ENCODE results near the gene PPRC1.
A peak's percentile ranks its signal among the peaks of the same experiment; 100 is the strongest.

The PPRC1 gene

DNA sequence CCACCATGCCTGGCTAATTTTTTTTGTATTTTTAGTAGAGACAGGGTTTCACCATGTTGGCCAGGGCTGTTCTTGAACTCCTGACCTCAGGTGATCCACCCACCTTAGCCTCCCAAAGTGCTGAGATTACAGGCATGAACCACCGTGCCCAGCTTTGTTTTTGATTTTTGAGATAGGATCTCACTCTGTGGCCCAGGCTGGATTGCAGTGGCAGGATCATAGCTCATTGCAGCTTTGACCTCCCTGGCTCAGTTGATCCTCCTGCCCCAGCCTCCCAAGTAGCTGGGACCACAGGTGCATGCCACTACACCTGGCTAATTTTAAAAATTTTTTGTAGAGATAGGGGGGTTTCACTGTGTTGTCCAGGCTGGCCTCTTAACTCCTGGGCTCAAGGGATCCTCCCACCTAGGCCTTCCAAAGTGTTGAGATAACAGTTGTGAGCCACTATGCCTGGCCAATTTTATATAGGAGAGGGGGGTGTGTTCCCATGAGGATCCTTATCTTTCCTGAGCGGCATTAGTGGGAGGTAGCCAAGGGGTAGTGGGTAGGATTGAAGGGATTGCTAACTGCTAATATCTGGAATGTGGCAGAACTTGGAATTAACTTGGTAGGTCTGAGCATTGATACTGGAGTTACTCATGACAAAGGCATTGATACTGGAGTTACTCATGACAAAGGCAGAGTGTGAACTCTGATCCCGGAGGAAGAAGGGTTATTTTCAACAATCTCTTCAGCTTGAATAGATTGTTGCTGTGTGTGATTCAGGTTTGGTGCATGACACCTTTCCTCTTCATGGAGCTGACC is 18.3 kb downstream of the PPRC1 start:
- no peak for DNase-seq

DNA sequence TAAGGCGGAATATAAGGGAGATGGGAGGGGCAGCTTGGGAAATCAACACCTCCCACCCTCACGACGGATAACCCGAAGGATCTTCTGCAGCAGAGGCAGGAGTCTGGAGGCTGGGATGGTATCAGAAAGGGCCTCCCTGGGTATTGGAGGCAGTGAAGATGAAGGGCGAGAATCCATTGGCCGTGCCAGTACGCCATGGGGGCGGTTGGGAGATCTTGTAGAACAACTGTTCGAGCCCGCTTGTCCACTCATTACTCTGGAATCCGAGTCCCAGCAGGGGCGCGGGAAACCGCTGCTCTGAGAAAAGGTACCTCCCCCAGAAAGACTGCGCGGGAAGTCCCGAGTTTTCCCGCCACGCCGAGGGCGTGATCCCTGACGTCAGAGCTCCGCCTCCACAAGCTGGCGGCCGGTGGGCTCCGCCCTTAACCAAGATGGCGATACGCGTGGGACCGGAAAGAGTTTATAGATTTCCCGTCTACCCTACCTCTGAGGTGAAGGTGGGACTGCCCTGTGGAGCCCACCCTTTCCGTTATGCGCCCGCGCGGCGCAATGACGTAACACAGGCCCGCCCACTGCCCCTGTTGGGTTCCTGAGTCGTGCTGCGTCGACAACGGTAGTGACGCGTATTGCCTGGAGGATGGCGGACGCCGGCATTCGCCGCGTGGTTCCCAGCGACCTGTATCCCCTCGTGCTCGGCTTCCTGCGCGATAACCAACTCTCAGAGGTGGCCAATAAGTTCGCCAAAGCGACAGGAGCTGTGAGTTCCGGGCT is 19.1 kb downstream of the PPRC1 start, which contains the start of gene NOLC1:
Gene NOLC1, plus strand, starts transcription at position 616 of the 771 bp plus-strand sequence. Its CDS starts 22 bp downstream, at position 638.
- peak; percentile 100 for DNase-seq

DNA sequence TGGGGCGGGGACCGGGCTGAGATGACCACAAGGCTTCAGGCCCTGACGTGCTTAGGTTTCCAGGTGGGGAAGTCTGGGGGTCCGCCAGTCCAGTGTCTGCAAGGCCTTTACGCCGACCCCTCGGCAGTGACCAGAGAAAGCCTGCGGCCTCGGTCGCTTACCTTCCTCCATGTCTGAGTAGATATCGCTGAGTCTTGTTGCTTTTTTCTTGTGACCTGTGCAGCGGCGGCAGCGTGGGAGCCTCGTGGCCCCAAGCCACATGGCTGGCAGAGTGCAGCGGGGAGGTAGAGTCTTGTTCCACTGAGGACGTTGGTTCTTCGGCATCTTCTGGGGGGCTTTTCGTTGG is 19.7 kb downstream of the PPRC1 start:
- DNase-seq = peak; percentile 64

DNA sequence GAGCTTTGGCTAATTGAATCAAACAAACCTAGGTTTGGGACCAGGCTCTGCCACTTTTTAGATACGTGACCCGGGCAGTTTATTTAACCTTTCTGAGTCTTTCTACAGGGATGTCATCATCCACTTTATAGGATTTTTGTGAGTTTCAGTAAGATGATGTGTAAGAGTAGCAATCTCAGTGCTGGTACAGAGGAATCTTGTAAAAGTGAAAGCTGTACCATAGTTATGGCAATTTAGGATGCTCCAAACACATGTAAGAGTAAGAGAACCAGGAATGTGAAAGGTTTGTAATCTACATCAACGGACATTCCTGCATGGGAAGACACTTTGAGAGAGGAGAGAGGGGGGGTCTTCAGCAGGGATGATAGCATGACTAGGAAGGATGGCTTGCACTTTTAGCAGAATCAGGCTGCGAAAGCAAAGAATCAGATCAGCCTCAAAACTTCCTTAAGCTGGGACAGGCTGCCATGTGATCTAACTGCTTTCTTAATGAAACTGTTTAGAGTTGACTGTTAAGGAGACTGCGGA is 20.3 kb downstream of the PPRC1 start:
- no peak for DNase-seq

DNA sequence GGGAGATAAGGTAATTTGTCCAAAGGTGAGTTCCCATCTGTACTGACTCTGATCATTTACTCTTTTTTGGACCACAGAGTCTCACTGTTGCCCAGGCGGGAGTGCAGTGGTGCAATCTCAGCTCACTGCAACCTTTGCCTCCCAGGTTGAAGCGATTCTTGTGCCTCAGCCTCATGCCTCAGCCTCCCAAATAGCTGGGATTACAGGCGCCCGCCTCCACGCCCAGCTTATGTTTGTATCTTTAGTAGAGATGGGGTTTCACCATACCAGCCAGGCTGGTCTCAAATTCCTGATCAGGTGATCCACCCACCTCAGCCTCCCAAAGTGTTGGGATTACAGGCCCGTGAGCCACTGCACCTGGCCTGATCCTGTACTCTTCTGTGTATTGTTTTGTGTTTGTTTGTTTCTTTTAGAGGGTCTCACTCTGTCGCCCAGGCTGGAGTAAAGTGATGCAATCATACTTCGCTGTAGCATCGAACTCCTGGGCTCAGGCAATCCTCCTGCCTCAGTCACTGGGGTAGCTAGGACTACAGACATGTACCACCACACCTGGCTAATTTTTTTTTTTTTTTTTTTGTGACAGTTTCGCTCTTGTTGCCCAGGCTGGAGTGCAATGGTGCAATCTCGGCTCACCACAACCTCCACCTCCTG is 21.8 kb downstream of the PPRC1 start:
- DNase-seq = no peak

DNA sequence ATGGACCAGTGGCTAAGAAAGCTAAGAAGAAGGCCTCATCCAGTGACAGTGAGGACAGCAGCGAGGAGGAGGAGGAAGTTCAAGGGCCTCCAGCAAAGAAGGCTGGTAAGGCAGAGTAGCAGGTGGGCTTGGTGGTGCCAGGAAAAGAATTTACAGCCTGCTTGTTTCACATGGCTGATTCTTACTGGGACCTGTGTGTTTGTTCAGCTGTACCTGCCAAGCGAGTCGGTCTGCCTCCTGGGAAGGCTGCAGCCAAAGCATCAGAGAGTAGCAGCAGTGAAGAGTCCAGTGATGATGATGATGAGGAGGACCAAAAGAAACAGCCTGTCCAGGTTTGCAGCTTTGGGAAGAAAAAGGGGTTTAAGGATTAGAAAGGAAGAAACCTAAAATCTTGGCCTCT is 24.4 kb downstream of the PPRC1 start:
- no peak for DNase-seq

DNA sequence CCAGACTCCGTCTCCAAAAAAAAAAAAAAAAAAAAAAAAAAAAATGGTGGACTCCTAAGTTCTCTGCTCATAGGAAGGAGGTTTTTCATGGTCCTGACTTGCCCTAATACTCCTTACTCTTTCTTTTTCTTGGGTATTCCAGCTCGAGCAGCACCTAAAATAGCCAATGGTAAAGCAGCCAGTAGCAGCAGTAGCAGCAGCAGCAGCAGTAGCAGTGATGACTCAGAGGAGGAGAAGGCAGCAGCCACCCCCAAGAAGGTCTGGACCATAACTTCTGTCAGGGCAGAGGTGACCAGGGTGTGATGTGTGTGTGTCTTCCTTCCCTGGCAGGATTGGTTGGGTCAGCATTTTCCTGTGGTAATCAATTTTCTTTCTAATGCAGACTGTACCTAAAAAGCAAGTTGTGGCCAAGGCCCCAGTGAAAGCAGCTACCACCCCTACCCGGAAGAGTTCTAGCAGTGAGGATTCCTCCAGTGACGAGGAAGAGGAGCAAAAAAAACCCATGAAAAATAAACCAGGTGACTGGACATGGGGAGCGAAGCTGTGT is 26.3 kb downstream of the PPRC1 start:
- DNase-seq = no peak

DNA sequence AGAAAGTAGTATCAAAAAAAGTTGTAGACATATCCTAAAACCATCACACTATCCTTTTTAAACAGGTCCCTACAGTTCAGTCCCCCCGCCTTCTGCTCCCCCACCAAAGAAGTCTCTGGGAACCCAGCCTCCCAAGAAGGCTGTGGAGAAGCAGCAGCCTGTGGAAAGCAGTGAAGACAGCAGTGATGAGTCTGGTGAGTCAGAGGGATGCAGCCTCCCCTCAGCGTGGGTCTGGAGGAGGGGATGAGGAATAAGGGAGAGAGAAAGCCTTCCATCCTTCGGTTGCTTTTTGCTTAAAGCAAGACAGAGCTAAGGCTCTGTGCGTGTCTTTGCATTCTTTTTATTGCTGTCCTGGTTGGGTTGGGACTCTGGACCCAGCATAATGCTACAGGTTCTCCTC is 27.0 kb downstream of the PPRC1 start:
- DNase-seq = no peak

DNA sequence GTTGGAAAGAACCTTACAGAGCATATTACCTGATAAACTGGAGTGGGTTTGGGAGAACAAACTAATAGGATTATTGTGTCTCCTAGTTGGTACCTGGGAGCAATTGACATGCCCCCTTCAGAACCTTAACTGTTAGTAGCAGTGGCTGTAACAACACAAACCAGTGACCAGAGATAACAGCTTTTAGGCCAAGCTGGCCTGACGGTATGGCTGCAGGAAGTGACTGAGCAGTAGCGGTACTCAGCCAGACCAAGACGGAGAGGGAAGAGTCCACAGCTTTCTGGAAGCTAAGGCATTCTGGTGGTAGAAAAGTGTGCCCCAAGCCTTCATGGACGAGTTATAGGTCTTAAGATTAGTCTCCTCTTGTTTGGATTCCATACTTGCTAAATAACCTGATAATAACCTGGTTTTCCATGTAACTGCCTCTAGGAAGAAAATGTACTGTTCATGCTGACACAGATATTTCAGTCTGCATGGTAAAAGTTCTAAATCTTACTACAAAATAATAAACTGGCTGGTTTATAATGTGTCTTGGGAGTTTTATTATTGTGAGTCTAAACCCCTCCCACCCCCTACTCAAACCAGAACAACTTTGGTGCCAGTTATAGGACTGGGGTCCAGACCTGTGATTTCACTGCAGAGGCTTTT is 30.6 kb downstream of the PPRC1 start:
- no peak for DNase-seq

DNA sequence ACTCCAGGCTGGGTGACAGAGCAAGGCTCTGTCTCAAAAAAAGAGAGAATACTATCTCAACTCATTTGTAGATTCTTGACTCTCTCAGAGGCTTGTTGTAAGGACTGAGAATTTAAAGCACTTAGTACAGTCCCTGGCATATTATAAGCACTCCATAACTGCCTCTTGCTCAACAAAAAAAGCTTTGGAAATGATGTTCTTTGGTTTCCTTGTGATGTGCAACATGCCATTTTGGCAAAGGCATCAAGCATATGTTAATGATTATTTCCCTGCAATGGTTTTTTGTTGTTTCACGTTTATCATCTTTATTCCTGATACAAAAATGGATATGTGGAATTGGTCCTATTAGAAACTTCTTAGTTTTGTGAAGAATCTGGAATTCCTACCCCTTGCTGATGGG is 35.0 kb downstream of the PPRC1 start:
- no peak for DNase-seq

DNA sequence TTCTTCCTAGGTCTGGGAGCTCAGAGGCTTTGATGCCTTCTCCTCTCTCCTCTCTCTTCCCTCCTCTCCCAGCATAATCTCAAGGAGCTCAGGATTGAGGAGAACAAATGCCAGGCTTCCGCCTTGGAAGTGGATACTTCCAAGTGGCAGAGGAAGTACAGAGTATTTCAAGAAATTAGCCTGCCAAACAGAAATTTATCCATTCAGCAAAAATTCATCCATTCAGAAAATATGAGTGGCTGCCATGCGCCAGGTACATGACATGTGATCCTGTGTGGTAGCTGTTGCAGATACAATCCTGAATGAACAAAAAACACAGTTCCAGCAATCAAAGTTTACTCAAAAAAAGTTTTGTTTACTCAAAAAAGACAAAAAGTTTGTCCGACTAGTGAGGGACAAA is 37.8 kb downstream of the PPRC1 start:
- DNase-seq = no peak

DNA sequence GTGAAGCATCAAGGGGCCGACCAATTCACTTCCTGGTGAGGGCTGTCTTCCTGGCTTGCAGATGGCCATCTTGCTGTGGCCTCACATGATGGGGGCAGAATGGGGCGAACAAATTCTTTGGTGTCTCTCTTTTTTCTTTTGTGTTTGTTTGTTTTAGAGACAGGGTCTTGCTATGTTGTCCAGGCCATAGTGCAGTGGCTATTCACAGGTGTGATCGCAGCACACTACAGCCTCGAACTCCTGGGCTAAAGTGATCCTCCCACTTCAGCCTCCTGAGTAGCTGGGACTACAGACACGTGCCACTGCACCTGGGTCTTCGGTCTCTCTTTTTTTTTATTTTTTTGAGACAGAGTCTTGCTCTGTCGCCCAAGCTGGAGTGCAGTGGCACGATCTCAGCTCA is 39.4 kb downstream of the PPRC1 start:
- DNase-seq = no peak

DNA sequence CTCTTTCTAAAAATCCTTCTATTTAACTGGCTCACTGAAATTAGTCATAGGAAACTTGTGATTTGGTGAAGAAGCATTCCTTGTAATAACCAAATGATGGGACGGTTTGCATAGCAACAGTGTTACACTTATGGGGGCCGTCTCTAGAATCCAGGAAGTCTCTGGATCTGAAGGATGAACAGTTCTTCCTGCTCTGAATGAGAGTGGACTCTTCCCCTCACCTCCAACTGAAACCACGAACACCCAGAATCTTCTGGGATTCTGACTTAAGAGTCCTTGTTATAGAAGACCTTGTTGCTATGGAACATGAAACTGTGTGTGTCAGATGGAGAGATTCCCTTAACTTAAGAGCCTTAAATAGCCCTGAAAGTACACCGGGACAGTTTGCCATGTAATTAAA is 42.6 kb downstream of the PPRC1 start:
- no peak for DNase-seq

DNA sequence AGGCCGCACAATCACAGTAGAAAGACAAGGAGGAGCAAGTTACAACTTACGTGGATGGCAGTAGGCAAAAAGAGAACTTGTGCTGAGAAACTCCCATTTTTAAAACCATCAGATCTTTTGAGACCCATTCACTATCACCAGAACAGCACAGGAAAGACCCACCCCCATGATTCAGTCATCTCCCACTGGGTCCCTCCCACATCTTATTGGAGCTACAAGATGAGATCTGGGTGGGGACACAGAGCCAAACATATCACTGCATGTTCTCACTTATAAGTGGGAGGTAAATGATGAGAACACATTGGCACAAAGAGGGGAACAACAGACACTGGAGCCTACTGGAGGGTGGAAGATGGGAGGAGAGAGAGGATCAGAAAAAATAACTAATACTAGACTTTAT is 51.8 kb downstream of the PPRC1 start:
- no peak for DNase-seq

DNA sequence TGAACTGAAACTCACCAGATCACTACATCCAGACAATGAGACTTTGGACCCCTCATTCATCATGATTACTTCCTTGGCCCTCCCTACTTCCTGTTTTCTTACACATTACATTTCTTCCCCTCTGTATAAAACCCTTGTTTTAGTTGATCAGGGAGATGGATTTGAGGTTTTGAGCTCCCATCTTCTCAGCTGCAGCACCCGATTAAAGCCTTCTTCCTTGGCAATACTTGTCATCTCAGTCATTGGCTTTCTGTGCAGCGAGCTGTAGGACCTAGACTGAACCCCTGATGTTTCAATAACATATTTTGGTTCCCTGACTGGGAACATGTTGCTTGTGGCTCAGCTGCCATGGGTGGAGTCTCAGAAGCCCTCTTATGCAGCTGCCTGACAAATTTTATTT is 52.4 kb downstream of the PPRC1 start:
- no peak for DNase-seq

DNA sequence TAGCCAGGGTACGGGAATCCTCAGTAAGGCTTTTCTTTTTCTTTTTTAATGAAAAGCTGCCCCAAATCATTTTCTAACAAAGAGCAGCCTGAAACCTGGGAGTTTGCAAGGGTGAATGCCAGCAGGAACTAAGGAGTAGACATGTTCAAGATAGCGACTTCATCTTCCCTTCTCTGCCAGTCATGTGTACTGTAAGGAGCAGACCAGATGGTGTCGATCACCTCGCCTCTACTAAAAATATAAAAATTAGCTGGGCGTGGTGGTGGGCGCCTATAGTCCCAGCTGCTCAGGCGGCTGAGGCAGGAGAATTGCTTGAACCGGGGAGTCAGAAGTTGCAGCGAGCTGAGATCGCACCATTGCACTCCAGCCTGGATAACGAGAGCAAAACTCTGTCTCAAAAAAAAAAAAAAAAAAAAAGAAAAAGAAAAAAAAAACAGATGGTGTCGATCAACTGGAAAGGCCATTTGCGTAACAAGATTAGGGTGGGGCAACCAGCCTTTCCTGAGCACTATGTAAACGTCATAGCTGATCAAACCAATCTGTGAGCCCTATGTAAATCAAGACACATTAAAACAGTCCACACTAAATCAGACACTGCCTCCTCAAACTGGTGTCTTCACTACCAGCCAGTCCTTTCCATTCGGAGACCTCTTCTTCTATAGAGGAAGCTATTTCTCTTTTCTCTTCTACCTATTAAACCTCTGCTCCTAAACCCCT is 53.1 kb downstream of the PPRC1 start:
- no peak for DNase-seq

DNA sequence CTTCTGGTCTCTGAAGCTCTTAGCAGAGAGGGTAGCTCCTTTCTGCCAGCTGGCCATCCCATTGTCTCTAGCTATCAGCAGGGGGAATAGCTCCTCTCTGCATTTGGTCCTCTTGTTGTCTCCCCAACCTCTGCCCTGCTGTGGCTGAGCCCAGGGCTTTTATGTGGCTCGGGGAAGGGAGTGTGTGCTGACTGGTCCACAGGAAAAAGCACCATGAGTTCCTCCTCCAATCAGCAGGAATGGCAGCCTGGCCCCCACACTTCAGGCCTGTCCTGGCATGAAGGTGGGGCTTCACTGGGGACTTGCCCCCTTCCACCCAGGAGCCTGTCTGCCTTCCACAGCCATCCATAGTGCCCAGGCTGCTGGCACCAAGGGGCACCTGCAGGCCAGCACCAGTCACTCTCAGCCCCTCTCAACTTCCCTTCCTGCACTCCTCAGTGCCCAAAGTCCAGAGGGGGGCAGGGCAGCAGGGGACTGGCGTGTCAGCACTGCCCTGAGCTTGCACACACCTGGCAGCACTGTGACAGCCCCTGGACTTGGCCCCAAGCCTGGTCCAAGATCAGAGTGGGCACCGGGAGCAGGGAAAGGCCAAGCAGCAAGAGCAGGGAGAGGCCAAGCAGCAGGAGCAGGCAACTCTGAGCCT is 55.6 kb downstream of the PPRC1 start:
- no peak for DNase-seq

DNA sequence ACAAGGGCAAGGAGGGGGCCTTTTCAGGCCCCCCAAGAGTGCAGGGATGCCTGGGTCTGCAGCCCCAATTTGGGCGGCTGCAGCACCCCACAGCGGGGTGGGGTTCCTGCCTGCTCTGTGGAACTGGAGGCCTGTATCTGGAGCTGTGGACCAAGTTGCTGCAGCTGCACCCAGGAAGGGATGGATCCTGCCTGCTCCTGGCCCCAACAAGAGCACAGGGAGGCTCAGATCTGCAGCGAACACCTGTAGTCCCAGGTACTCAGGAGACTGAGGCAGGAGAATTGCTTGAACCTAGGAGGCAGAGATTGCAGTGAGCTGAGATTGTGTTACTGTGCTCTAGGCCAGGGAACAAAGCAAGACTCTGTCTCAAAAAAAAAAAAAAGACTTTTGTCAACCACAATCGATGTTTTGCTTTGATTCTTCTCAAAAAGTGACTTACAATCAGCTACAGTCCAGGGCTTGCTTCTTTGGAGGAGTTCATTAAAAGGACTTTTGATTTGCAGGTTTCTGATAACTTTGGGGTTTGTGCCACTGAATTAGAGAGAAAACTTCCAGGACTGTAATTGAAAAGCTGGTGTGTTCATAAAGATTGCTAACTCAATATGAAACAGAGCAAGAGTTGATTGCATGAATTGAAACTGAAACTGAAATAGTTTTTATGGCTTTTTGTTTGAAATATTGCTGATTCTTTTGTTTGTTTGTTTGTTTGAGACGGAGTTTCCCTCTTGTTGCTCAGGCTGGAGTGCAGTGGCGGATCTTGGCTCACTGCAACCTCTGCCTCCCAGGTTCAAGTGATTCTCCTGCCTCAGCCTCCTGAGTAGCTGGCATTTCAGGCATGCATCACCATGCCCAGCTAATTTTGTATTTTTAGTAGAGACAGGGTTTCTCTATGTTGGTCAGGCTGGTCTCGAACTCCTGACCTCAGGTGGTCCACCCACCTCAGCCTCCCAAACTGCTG is 56.4 kb downstream of the PPRC1 start:
- DNase-seq = peak; percentile 25

DNA sequence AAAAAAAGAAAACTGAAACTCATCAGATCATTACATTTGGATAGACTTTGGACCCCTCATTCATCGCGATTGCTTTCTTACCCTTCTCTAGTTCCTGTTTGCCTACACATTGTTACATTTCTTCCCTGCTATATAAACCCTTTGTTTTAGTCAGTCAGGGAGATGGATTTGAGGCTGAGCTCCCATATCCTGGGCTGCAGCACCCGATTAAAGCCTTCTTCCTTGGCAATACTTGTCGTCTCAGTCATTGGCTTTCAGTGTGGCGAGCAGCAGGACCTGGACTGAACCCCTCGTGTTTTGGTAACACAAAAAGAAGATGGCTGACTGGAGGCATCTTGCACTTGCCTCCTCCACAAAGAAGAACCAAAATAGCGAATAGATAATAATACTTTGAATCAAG is 59.1 kb downstream of the PPRC1 start:
- no peak for DNase-seq

DNA sequence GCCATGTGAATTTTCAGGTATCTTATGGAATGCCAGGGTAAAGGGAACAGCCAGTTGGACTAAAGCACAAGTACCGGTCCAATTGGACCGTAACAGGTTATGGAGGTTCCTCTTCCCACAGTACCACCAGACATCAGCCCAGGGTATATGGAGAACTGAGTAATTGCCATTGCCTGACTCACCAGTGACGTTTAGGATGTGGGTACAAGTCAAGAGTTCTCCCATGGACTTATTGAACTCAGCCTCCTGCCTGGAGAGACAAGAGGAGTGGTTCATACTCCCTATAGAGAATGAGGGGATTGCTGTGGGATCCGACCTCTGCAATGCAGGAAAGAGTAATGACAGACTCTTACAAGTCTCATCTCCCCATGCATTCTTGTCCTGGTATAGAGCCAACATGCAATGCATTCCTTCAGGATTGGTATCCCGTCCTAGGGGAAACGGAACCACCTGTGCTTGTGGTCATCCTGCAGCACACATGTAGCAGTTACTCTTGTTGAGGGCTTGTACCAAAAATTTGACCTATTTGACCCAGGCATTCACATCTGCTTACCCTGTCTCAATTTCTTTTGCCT is 62.5 kb downstream of the PPRC1 start:
- DNase-seq = no peak
